HEK293T (cell line): ENCODE measurements around the gene NRG3.

Experiments used
- BHLHE40 ChIP-seq: fragments of 450-650 bp; IDR thresholded peaks from 2 replicates; pipeline ENCODE4 v1.6.1; 2016; ENCODE audit warnings: mild to moderate bottlenecking, moderate library complexity, borderline replicate concordance
- NFRKB ChIP-seq: fragments of 450-650 bp; IDR thresholded peaks from 2 replicates; pipeline ENCODE4 v1.6.1; 2016; ENCODE audit warnings: mild to moderate bottlenecking, moderate library complexity
- SP1 ChIP-seq: fragments of 450-650 bp; IDR thresholded peaks from 2 replicates; pipeline ENCODE4 v1.6.1; 2017

GRCh38 chr10:81831060-81831459, 43.9 kb upstream of the NRG3 start:
- TF ChIP-seq NFRKB, result no peak
- TF ChIP-seq BHLHE40, result no peak
- TF ChIP-seq SP1, result no peak
